AG09319 (cell line): ENCODE results near the gene FKBP15.
"Not testable (repeated sequence)": the region's sequence is repeated elsewhere in the genome, so short reads cannot be mapped to it uniquely, and the experiment has no call there.

Experiments used
- DNase-seq: peaks from one replicate; pipeline ENCODE4 v3.0.0-alpha.2; 2010; ENCODE audit warnings: low read depth; ENCODE audit errors: extremely low read depth
- CTCF ChIP-seq: IDR thresholded peaks from 2 replicates; pipeline ENCODE4 v1.5.1; 2011; ENCODE audit warnings: low read depth, mild to moderate bottlenecking, inconsistent platforms, low read length, moderate library complexity

Gene FKBP15

GRCh38 chr9:113258282-113258681 lies 37.2 kb upstream of the FKBP15 start:
- TF ChIP-seq CTCF: no peak
- DNase-seq: no peak

- no peak for DNase-seq
- no peak for TF ChIP-seq CTCF
These were observed 36.8 kb upstream of the FKBP15 start for GRCh38 chr9:113257863-113258262.

- no peak for DNase-seq
- no peak for TF ChIP-seq CTCF
These were observed 34.4 kb upstream of the FKBP15 start for GRCh38 chr9:113255438-113255837.

GRCh38 chr9:113254991-113255390 lies 33.9 kb upstream of the FKBP15 start:
- DNase-seq: no peak
- no peak for TF ChIP-seq CTCF

- DNase-seq: no peak
- no peak for TF ChIP-seq CTCF
These were observed 29.7 kb upstream of the FKBP15 start for GRCh38 chr9:113250807-113251206.

GRCh38 chr9:113249661-113250060 lies 28.6 kb upstream of the FKBP15 start:
- DNase-seq: not testable (repeated sequence)

- no peak for DNase-seq
- TF ChIP-seq CTCF: no peak
These were observed 26.6 kb upstream of the FKBP15 start for GRCh38 chr9:113247640-113248039.

GRCh38 chr9:113246928-113247327 lies 25.9 kb upstream of the FKBP15 start:
- DNase-seq: no peak
- TF ChIP-seq CTCF: no peak
